Vagina (tissue), 2 donors: ENCODE results near the gene KRT28.

ENCODE experiments used
- POLR2A ChIP-seq, 2 donors: fragments of 450-650 bp; IDR thresholded peaks; one replicate each; pipeline ENCODE4 v1.6.1; 2017; ENCODE audit warnings: antibody characterized with exemption in 2 of 2, mild to moderate bottlenecking in 2 of 2, moderate library complexity in 2 of 2
- POLR2AphosphoS5 ChIP-seq, 2 donors: sonication (generic); formaldehyde crosslinking; IDR thresholded peaks; one replicate each; pipeline ENCODE4 v1.9.0; 2017; ENCODE audit warnings: antibody characterized with exemption in 2 of 2, mild to moderate bottlenecking in 2 of 2, low read depth in 1 of 2; ENCODE audit not compliant: insufficient read depth in 1 of 2
- TF ChIP-seq, protein P1 (sequence below), 3 experiments: fragments of 450-650 bp in 2 of 3; fragments of 200-600 bp in 1 of 3; sonication (generic) in 1 of 3; IDR thresholded peaks; one replicate each; pipeline ENCODE4 v1.5.1; 2017 to 2019; ENCODE audit warnings: antibody characterized with exemption in 3 of 3, mild to moderate bottlenecking in 2 of 3, moderate library complexity in 2 of 3

- no peak for TF ChIP-seq POLR2A (IDR thresholded peaks at IDR 0.05)
- TF ChIP-seq, protein P1, sequence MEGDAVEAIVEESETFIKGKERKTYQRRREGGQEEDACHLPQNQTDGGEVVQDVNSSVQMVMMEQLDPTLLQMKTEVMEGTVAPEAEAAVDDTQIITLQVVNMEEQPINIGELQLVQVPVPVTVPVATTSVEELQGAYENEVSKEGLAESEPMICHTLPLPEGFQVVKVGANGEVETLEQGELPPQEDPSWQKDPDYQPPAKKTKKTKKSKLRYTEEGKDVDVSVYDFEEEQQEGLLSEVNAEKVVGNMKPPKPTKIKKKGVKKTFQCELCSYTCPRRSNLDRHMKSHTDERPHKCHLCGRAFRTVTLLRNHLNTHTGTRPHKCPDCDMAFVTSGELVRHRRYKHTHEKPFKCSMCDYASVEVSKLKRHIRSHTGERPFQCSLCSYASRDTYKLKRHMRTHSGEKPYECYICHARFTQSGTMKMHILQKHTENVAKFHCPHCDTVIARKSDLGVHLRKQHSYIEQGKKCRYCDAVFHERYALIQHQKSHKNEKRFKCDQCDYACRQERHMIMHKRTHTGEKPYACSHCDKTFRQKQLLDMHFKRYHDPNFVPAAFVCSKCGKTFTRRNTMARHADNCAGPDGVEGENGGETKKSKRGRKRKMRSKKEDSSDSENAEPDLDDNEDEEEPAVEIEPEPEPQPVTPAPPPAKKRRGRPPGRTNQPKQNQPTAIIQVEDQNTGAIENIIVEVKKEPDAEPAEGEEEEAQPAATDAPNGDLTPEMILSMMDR (IDR thresholded peaks at IDR 0.05): no peak
- no peak for TF ChIP-seq POLR2AphosphoS5 (IDR thresholded peaks at IDR 0.05; ENCODE audit: insufficient read depth in 1 of 2, low read depth in 1 of 2)
These were observed 27.7 kb downstream of the KRT28 start, which contains the start of gene KRT26 for GRCh38 chr17:40772101-40772500.
